Uterus (tissue), 2 donors: ENCODE measurements around the gene ZEB1.

ENCODE experiments used
- CTCF ChIP-seq, 4 experiments: fragments of 200-600 bp in 2 of 4; fragments of 450-650 bp in 2 of 4; sonication (generic) in 2 of 4; IDR thresholded peaks; one replicate each; pipeline ENCODE4 v1.5.1; 2016 to 2019; ENCODE audit warnings: antibody characterized with exemption in 4 of 4, mild to moderate bottlenecking in 2 of 4, moderate library complexity in 1 of 4
- POLR2A ChIP-seq, 2 donors: fragments of 450-650 bp; IDR thresholded peaks; one replicate each; pipeline ENCODE4 v1.6.1; 2016; ENCODE audit warnings: antibody characterized with exemption in 2 of 2, mild to moderate bottlenecking in 1 of 2, moderate library complexity in 1 of 2

GRCh38 chr10:31315453-31315852 lies 3.6 kb upstream of the ZEB1 start:
- no peak for TF ChIP-seq CTCF (IDR thresholded peaks at IDR 0.05)
- no peak for TF ChIP-seq POLR2A (IDR thresholded peaks at IDR 0.05)
